Measurements from ENCODE around the gene PRKAG2.

- TF ChIP-seq CTCF (IDR thresholded peaks at IDR 0.05; ENCODE audit: low read length) (no peak), EZH2 (IDR thresholded peaks at IDR 0.05; ENCODE audit: borderline replicate concordance, low read length) (no peak)
Measured at GRCh38 chr7:151808400-151809145, 68.3 kb downstream of the PRKAG2 start.

Measured in OCI-LY1 (cell line).